Testis (tissue), 3 donors: ENCODE data around the gene CHD8. TPM values are rescaled to one million over a fixed set of nuclear protein-coding genes. Genes with fewer than 3 reads are reported as not detected.

Experiments
- DNase-seq: peaks from one replicate; pipeline ENCODE4 v3.0.0-alpha.2; 2019
- H3K27ac ChIP-seq, 2 donors: fragments of 200-600 bp; sonication (generic); one replicate each; pipeline ENCODE4 v1.5.1; 2019
- H3K27me3 ChIP-seq: fragments of 200-600 bp; sonication (generic); one replicate; pipeline ENCODE4 v1.5.1; 2019
- H3K36me3 ChIP-seq: fragments of 200-600 bp; sonication (generic); one replicate; pipeline ENCODE4 v1.5.1; 2017; ENCODE audit warnings: low read depth; ENCODE audit errors: missing control alignments
- H3K4me1 ChIP-seq: fragments of 200-600 bp; sonication (generic); one replicate; pipeline ENCODE4 v1.5.1; 2019
- H3K4me3 ChIP-seq, 2 donors: fragments of 200-600 bp; sonication (generic); one replicate each; pipeline ENCODE4 v1.5.1; 2017 to 2019
- H3K9me3 ChIP-seq: fragments of 200-600 bp; sonication (generic); one replicate; pipeline ENCODE4 v1.5.1; 2017
- POLR2A ChIP-seq: fragments of 450-650 bp; IDR thresholded peaks from one replicate; pipeline ENCODE4 v1.6.1; 2017; ENCODE audit warnings: antibody characterized with exemption, mild to moderate bottlenecking, moderate library complexity
- WGBS, 2 donors: methylation state at CpG; one replicate each; pipeline ENCODE4 v1.1.5; 2018; 5-methylcytosine and 5-hydroxymethylcytosine counted together
- intact Hi-C: fragments of 100-400 bp; cut with DNase I; formaldehyde crosslinking; loops from one replicate; pipeline ENCODE4 v1.15.1; 2023; ENCODE audit warnings: low total_unique reads
- polyA plus RNA-seq: library from polyadenylated mRNA; stranded (reverse); fragments of 350-450 nt; fragmentation: Illumina TruSeq; extraction: RNeasy Lipid Tissue Mini Kit (QIAGEN cat#74804); gene quantifications from one replicate; pipeline ENCODE4 v1.2.3, GENCODE V29; 2014; ENCODE audit warnings: low read depth, low replicate concordance; ENCODE audit not compliant: insufficient read depth
- total RNA-seq, 2 donors: library from RNA; depleted of rRNA; stranded (reverse); fragments of >200 nt; gene quantifications; one replicate each; pipeline ENCODE4 v1.2.3, GENCODE V29; 2016
- TF ChIP-seq, protein P1 (sequence below), 3 experiments: fragments of 450-650 bp in 2 of 3; fragments of 200-600 bp in 1 of 3; sonication (generic) in 1 of 3; IDR thresholded peaks; one replicate each; pipeline ENCODE4 v1.5.1; 2016 to 2019; ENCODE audit warnings: antibody characterized with exemption in 3 of 3, mild to moderate bottlenecking in 2 of 3, moderate library complexity in 1 of 3

Gene CHD8
- total and polyA plus RNA-seq, 3 donors from 2014 or later, result 67.3 to 87.4 (median 82.8) TPM

- intact Hi-C loops, result no loop called here
These were observed 21.2 kb upstream of the CHD8 start, which contains the start of the genes RAB2B and TOX4 for GRCh38 chr14:21476925-21477681. Gene RAB2B (minus strand): TSS chr14:21476959. CDS start chr14:21476872, 87 bp downstream. Gene TOX4 (plus strand): TSS chr14:21477195. CDS start chr14:21477279, 84 bp downstream.

DNA sequence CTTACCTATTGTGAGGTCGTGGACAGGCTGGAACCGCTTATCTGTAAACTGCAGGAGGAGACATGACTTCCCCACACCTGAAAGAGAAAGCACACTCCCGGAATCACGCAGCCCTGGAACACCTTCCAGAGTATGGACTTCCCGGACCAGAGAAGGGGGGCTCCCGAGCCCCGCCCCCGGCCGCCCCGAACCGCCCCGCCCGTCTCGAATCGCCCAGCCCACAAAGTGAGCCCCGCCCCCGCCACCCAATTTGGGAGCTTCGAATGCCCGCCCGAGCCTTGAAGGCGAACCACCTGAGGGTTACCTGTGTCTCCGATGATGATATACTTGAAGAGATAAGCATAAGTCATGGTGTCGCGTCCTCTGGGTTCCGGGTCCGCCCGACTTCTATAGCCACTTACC lies 20.6 kb upstream of the CHD8 start:
- Histone ChIP-seq H3K9me3 (no peaks in the 10 kb centered on the region), H3K4me1 (peaks cover 16% of the 10 kb centered on the region), H3K27ac (peak overlapping the region; percentile 90 to 91), H3K4me3 (peak overlapping the region; percentile 80 to 89), H3K36me3 (no peaks in the 10 kb centered on the region), H3K27me3 (no peaks in the 10 kb centered on the region)
- intact Hi-C loops, result no loop called here
- WGBS, 2 donors, result 0 to 1% methylated on average over 11 to 24 of the region's 27 CpGs
- no peak for DNase-seq
- no peak for TF ChIP-seq POLR2A
- TF ChIP-seq, protein P1, sequence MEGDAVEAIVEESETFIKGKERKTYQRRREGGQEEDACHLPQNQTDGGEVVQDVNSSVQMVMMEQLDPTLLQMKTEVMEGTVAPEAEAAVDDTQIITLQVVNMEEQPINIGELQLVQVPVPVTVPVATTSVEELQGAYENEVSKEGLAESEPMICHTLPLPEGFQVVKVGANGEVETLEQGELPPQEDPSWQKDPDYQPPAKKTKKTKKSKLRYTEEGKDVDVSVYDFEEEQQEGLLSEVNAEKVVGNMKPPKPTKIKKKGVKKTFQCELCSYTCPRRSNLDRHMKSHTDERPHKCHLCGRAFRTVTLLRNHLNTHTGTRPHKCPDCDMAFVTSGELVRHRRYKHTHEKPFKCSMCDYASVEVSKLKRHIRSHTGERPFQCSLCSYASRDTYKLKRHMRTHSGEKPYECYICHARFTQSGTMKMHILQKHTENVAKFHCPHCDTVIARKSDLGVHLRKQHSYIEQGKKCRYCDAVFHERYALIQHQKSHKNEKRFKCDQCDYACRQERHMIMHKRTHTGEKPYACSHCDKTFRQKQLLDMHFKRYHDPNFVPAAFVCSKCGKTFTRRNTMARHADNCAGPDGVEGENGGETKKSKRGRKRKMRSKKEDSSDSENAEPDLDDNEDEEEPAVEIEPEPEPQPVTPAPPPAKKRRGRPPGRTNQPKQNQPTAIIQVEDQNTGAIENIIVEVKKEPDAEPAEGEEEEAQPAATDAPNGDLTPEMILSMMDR (IDR thresholded peaks at IDR 0.05), result no peak

More at GRCh38 chr14:21476925-21477681, 21.2 kb upstream of the CHD8 start, which contains the start of the genes RAB2B and TOX4:
- Histone ChIP-seq H3K36me3 (no peaks in the 10 kb centered on the region), H3K27me3 (no peaks in the 10 kb centered on the region), H3K4me1 (peaks cover 16% of the 10 kb centered on the region), H3K4me3 (peak within 1 kb of the TSS; percentile 80 to 89), H3K9me3 (no peaks in the 10 kb centered on the region), H3K27ac (peak within 1 kb of the TSS; percentile 91)
- no peak for TF ChIP-seq POLR2A
- TF ChIP-seq, protein P1 (IDR thresholded peaks at IDR 0.05), result peak; percentile 96 to 99 (median 98)
- DNase-seq, result peak; percentile 99
- 0% methylated on average over 47 to 49 of the region's 49 CpGs for WGBS, 2 donors

- H3K27me3 ChIP-seq, result no peaks in the 10 kb centered on the region
- H3K4me1 ChIP-seq, result peaks cover 16% of the 10 kb centered on the region
- TF ChIP-seq POLR2A, result no peak
- TF ChIP-seq, protein P1 (IDR thresholded peaks at IDR 0.05), result no peak
- WGBS, 2 donors, result 24 to 33% methylated on average over 10 of the region's 10 CpGs
- DNase-seq, result no peak
- no peaks in the 10 kb centered on the region for H3K36me3 ChIP-seq
- intact Hi-C loops, result no loop called here
- peak overlapping the region; percentile 80 to 89 for H3K4me3 ChIP-seq
- peak overlapping the region; percentile 90 to 91 for H3K27ac ChIP-seq
- no peaks in the 10 kb centered on the region for H3K9me3 ChIP-seq
These were observed 20.0 kb upstream of the CHD8 start for GRCh38 chr14:21475767-21476522.

DNA sequence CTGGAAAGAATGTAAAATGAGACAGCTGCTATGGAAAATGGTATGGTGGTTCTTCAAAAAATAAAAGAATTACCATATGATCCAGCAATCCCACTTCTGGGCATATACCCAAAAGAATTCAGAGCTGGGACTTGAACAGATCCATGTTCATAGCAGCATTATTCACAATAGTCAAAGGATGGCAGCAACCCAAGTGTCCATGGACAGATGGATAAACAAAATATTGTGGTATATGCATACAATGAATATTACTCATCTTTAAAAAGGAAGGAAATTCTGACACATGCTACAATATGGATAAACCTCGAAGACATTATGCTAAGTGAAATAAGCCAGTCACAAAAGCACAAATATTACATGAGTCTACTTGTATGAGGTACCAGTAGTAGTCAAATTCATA lies 11.7 kb upstream of the CHD8 start:
- intact Hi-C loops, result no loop called here
- no peak for TF ChIP-seq POLR2A
- Histone ChIP-seq H3K27me3 (no peaks in the 10 kb centered on the region), H3K4me1 (no peaks in the 10 kb centered on the region), H3K36me3 (no peaks in the 10 kb centered on the region), H3K27ac (no peak overlapping the region), H3K4me3 (no peak overlapping the region), H3K9me3 (no peaks in the 10 kb centered on the region)
- WGBS, 2 donors, result 86 to 95% methylated on average over 1 of the region's 1 CpG
- no peak for DNase-seq

- H3K27ac ChIP-seq, result peak overlapping the region; percentile 67 to 94
- H3K4me1 ChIP-seq, result peaks cover 7% of the 10 kb centered on the region
- TF ChIP-seq, protein P1 (IDR thresholded peaks at IDR 0.05), result no peak
- TF ChIP-seq POLR2A, result no peak
- no peaks in the 10 kb centered on the region for H3K27me3 ChIP-seq
- WGBS, 2 donors, result 1% methylated on average over 9 to 17 of the region's 17 CpGs
- intact Hi-C loops, result no loop called here
- no peak for DNase-seq
- H3K9me3 ChIP-seq, result no peaks in the 10 kb centered on the region
- H3K36me3 ChIP-seq, result no peaks in the 10 kb centered on the region
- peak overlapping the region; percentile 69 to 95 for H3K4me3 ChIP-seq
These were observed 371 bp downstream of the CHD8 start for GRCh38 chr14:21455592-21455911.
